Activated gamma-delta T cell (primary cell): ENCODE measurements around the gene PPP1R8.

Experiments used
- DNase-seq: peaks from one replicate; lab custom pipeline; 2025; lab: John Stamatoyannopoulos, UW

Gene PPP1R8

GRCh38 chr1:27894521-27894920, 63.9 kb downstream of the PPP1R8 start:
- DNase-seq = no peak
